SK-N-SH (cell line): ENCODE results near the gene TCOF1. TPM values are rescaled to one million over a fixed set of nuclear protein-coding genes. Genes with fewer than 3 reads are reported as not detected.
A peak's percentile ranks its signal among the peaks of the same experiment; 100 is the strongest.

Source experiments
- CTCF ChIA-PET: fragments of 300-600, 350-600 bp; formaldehyde crosslinking; extraction: SDS; loops from one replicate; lab custom pipeline; 2021; lab: Yijun Ruan, JAX
- POLR2A ChIA-PET: fragments of 350-600 bp; sonication (Branson Sonifier 250); formaldehyde crosslinking; extraction: SDS; loops from one replicate; lab custom pipeline; 2020; ENCODE audit warnings: antibody characterized with exemption, inconsistent platforms; lab: Yijun Ruan, JAX
- DNase-seq: peaks from one replicate; pipeline ENCODE4 v3.0.0; 2012
- H2AFZ ChIP-seq: fragments of 200-600 bp; sonication (generic); 2 replicates; pipeline ENCODE4 v1.8.1; 2016; ENCODE audit warnings: antibody characterized with exemption, mild to moderate bottlenecking, low read depth
- H3F3A ChIP-seq: fragments of 200-600 bp; sonication (generic); replicated peaks from 2 replicates; pipeline ENCODE3; 2016; ENCODE audit warnings: antibody characterized with exemption, mild to moderate bottlenecking; ENCODE audit not compliant: insufficient read depth
- H3K27ac ChIP-seq, 2 experiments: fragments of 200-500 bp in 1 of 2; fragments of 200-600 bp in 1 of 2; sonication (Bioruptor generic) in 1 of 2; sonication (generic), shearing (Covaris generic) in 1 of 2; 2 replicates each; pipeline versions ENCODE4 v1.5.1 to v1.6.1; 2014 to 2016; ENCODE audit warnings: low read depth in 2 of 2, inconsistent platforms in 1 of 2, low read length in 1 of 2, mild to moderate bottlenecking in 1 of 2, mixed read lengths in 1 of 2
- H3K27me3 ChIP-seq: fragments of 200-600 bp; sonication (generic), shearing (Covaris generic); 2 replicates; pipeline ENCODE4 v1.6.1; 2016; ENCODE audit warnings: mixed run types; ENCODE audit not compliant: insufficient read depth
- H3K36me3 ChIP-seq, 2 experiments: fragments of 200-500 bp in 1 of 2; fragments of 200-600 bp in 1 of 2; sonication (Bioruptor generic) in 1 of 2; sonication (generic) in 1 of 2; replicated peaks in 1 of 2; 2 replicates each; pipeline versions ENCODE3 to v1.5.1; 2014 to 2016; ENCODE audit warnings: low read length in 1 of 2, mild to moderate bottlenecking in 1 of 2; ENCODE audit not compliant: insufficient read depth in 2 of 2, control insufficient read depth in 1 of 2
- H3K4me1 ChIP-seq, 2 experiments: fragments of 200-500 bp in 1 of 2; fragments of 200-600 bp in 1 of 2; sonication (Bioruptor generic) in 1 of 2; sonication (generic), shearing (Covaris generic) in 1 of 2; 2 replicates each; pipeline versions ENCODE4 v1.5.1 to v1.6.1; 2014 to 2016; ENCODE audit warnings: low read depth in 1 of 2, low read length in 1 of 2, mixed run types in 1 of 2; ENCODE audit not compliant: insufficient read depth in 2 of 2, control insufficient read depth in 1 of 2
- H3K4me2 ChIP-seq: fragments of 200-600 bp; sonication (generic), shearing (Covaris generic); 2 replicates; pipeline ENCODE4 v1.6.1; 2017; ENCODE audit warnings: mixed run types
- H3K4me3 ChIP-seq, 2 experiments: fragments of 200-500 bp in 1 of 2; fragments of 200-600 bp in 1 of 2; sonication (Bioruptor generic) in 1 of 2; sonication (generic), shearing (Covaris generic) in 1 of 2; 2 replicates each; pipeline versions ENCODE4 v1.5.1 to v1.8.1; 2014 to 2016; ENCODE audit warnings: low read depth in 2 of 2, inconsistent platforms in 1 of 2, low read length in 1 of 2, mild to moderate bottlenecking in 1 of 2, mixed read lengths in 1 of 2, moderate library complexity in 1 of 2
- H3K79me2 ChIP-seq: fragments of 200-600 bp; sonication (generic); 2 replicates; pipeline ENCODE4 v1.8.1; 2017; ENCODE audit warnings: mild to moderate bottlenecking; ENCODE audit not compliant: insufficient read depth
- H3K9ac ChIP-seq: fragments of 200-600 bp; sonication (generic); 2 replicates; pipeline ENCODE4 v1.6.1; 2017; ENCODE audit warnings: mixed run types
- H3K9me2 ChIP-seq: fragments of 200-600 bp; sonication (generic); 2 replicates; pipeline ENCODE4 v1.6.1; 2017; ENCODE audit warnings: mixed run types
- H3K9me3 ChIP-seq: fragments of 200-600 bp; sonication (generic); 2 replicates; pipeline ENCODE4 v1.6.1; 2017; ENCODE audit warnings: mixed run types, mild to moderate bottlenecking, moderate library complexity
- H4K20me1 ChIP-seq: fragments of 200-600 bp; sonication (generic); 2 replicates; pipeline ENCODE4 v1.6.1; 2017; ENCODE audit warnings: mild to moderate bottlenecking, mixed run types; ENCODE audit not compliant: insufficient read depth
- CHD2 ChIP-seq: fragments of 150-350 bp; IDR thresholded peaks from 2 replicates; pipeline ENCODE4 v1.6.1; 2018; ENCODE audit warnings: low read length; ENCODE audit not compliant: partially characterized antibody
- ELF1 ChIP-seq: IDR thresholded peaks from 2 replicates; pipeline ENCODE4 v1.4.0; 2012
- FOSL2 ChIP-seq: IDR thresholded peaks from 2 replicates; pipeline ENCODE4 v1.4.0; 2012; ENCODE audit warnings: low read depth, mild to moderate bottlenecking, moderate library complexity, borderline replicate concordance
- FOXJ3 ChIP-seq: sonication (generic); formaldehyde crosslinking; IDR thresholded peaks from 2 replicates; pipeline ENCODE4 v1.5.1; 2020; ENCODE audit warnings: mild to moderate bottlenecking, missing genetic modification reagents
- FOXM1 ChIP-seq: IDR thresholded peaks from 2 replicates; pipeline ENCODE4 v1.4.0; 2012; ENCODE audit warnings: low read depth, mild to moderate bottlenecking
- IRF3 ChIP-seq: fragments of 150-350 bp; IDR thresholded peaks from 2 replicates; pipeline ENCODE4 v1.6.1; 2016; ENCODE audit warnings: mild to moderate bottlenecking, low read depth, low read length
- JUND ChIP-seq: IDR thresholded peaks from 2 replicates; pipeline ENCODE4 v1.4.0; 2012
- MEF2A ChIP-seq: IDR thresholded peaks from 2 replicates; pipeline ENCODE4 v1.4.0; 2012; ENCODE audit warnings: low read depth, borderline replicate concordance
- NFIC ChIP-seq: IDR thresholded peaks from 2 replicates; pipeline ENCODE4 v1.4.0; 2012; ENCODE audit warnings: borderline replicate concordance
- PBX3 ChIP-seq: IDR thresholded peaks from 2 replicates; pipeline ENCODE4; 2012
- POLR2AphosphoS5 ChIP-seq: IDR thresholded peaks from 2 replicates; pipeline ENCODE4 v1.6.1; 2012; ENCODE audit warnings: low read depth, low read length
- RCOR1 ChIP-seq: fragments of 150-350 bp; IDR thresholded peaks from 2 replicates; pipeline ENCODE4 v1.6.1; 2017; ENCODE audit warnings: antibody characterized with exemption, low read length
- SMC3 ChIP-seq: IDR thresholded peaks from 2 replicates; pipeline ENCODE4 v1.6.1; 2012; ENCODE audit warnings: low read depth, low read length, improper control_type of control experiment
- TAF1 ChIP-seq: IDR thresholded peaks from 2 replicates; pipeline ENCODE4 v1.6.1; 2012; ENCODE audit warnings: low read depth, mild to moderate bottlenecking, low read length, moderate library complexity, borderline replicate concordance
- USF1 ChIP-seq: IDR thresholded peaks from 2 replicates; pipeline ENCODE4 v1.4.0; 2012; ENCODE audit warnings: low read depth, borderline replicate concordance
- USF2 ChIP-seq: fragments of 150-350 bp; IDR thresholded peaks from 2 replicates; pipeline ENCODE4 v1.6.1; 2017; ENCODE audit warnings: antibody characterized with exemption, low read length, low read depth, borderline replicate concordance
- ZBTB33 ChIP-seq: IDR thresholded peaks from 2 replicates; pipeline ENCODE4 v1.4.0; 2012; ENCODE audit warnings: low read depth, borderline replicate concordance
- WGBS: methylation state at CpG from one replicate; pipeline ENCODE4 v1.1.6; 2017; ENCODE audit warnings: low lambda C conversion rate; 5-methylcytosine and 5-hydroxymethylcytosine counted together
- polyA plus RNA-seq, 3 experiments: library from polyadenylated mRNA; depleted of rRNA; stranded (reverse); fragments of >200 nt; gene quantifications; 2 replicates each; pipeline ENCODE4 v1.2.3, GENCODE V29; 2012

The TCOF1 gene
- polyA plus RNA-seq, 1 of the 3 experiments (the other 2 are of a cell fraction), result 33.0 TPM

GRCh38 chr5:150401376-150402228 is 44.1 kb downstream of the TCOF1 start:
- TF ChIP-seq FOXJ3 (CRISPR knock-in tag) (no peak), SMC3 (no peak), PBX3 (no peak), MEF2A (no peak), TAF1 (no peak), ZBTB33 (no peak), ELF1 (no peak), FOSL2 (no peak)
- TF ChIP-seq, all 33 proteins: peak for 0
- CTCF ChIA-PET, result interaction anchor here (1.2 to 1.4 kb wide), 3 partner anchors 16 to 48 kb away, joined by 3 to 4 read pairs (median 4); no protein-coding TSS in a partner anchor

GRCh38 chr5:150402229-150402773 is 44.8 kb downstream of the TCOF1 start:
- TF ChIP-seq CHD2 (no peak), PBX3 (no peak), RCOR1 (no peak), JUND (no peak), NFIC (no peak), USF1 (no peak), USF2 (no peak), IRF3 (no peak), FOXM1 (no peak), POLR2AphosphoS5 (no peak)
- Histone ChIP-seq H3K9me3 (no peaks in the 10 kb centered on the region), H3K79me2 (no peaks in the 10 kb centered on the region), H3K4me2 (no peak overlapping the region), H3K27ac (no peak overlapping the region), H3K27me3 (no peaks in the 10 kb centered on the region), H3K36me3 (peaks cover 5 to 45% of the 10 kb centered on the region in 2 experiments), H3K9ac (no peak overlapping the region), H3K9me2 (no peaks in the 10 kb centered on the region), H3K4me3 (no peak overlapping the region), H3K4me1 (peaks cover 0 to 4% of the 10 kb centered on the region in 2 experiments; a peak in 1 of 4 replicates), H4K20me1 (no peaks in the 10 kb centered on the region), H2AFZ (no peak overlapping the region), H3F3A (peaks cover 7% of the 10 kb centered on the region)
- DNase-seq, result no peak
- POLR2A ChIA-PET, result interaction anchor here (1.5 kb wide), 1 partner anchor 8 kb away, joined by 6 read pairs; no protein-coding TSS in a partner anchor
- WGBS, result 79% methylated on average over 3 of the region's 4 CpGs
- CTCF ChIA-PET, result no interaction called here

More at GRCh38 chr5:150401376-150402228, 44.1 kb downstream of the TCOF1 start:
- Histone ChIP-seq H3K9me3 (no peaks in the 10 kb centered on the region), H3K36me3 (peaks cover 7 to 50% of the 10 kb centered on the region in 2 experiments), H3K4me1 (peaks cover 0 to 4% of the 10 kb centered on the region in 2 experiments; a peak in 1 of 4 replicates), H3K27ac (0 out of 4 replicates have a peak overlapping the region, but pooled peaks of 1 of the 2 experiments have one; percentile 22), H3K27me3 (no peaks in the 10 kb centered on the region), H3K4me2 (no peak overlapping the region), H2AFZ (no peak overlapping the region), H3F3A (peaks cover 7% of the 10 kb centered on the region), H3K9ac (no peak overlapping the region), H3K9me2 (no peaks in the 10 kb centered on the region), H3K79me2 (no peaks in the 10 kb centered on the region), H4K20me1 (no peaks in the 10 kb centered on the region), H3K4me3 (no peak overlapping the region)
- DNase-seq, result no peak
- WGBS, result 96% methylated on average over 10 of the region's 11 CpGs
- POLR2A ChIA-PET, result interaction anchor here (1.5 kb wide), 1 partner anchor 9 kb away, joined by 6 read pairs; no protein-coding TSS in a partner anchor
